Naive thymus-derived CD8-positive, alpha-beta T cell (primary cell): Measurements from ENCODE around the gene CTXN1. TPM values are rescaled to one million over a fixed set of nuclear protein-coding genes. Genes with fewer than 3 reads are reported as not detected.
"Not testable (repeated sequence)": the region's sequence is repeated elsewhere in the genome, so short reads cannot be mapped to it uniquely, and the experiment has no call there.

Source experiments
- ATAC-seq, 2 donors: fragments of 150-1000 bp; cut with Tn5 transposase in 1 of 2; sonication (Bioruptor Pico), chemical (Tn5 transposase) in 1 of 2; 1 replicate in 1 of 2; 2 replicates in 1 of 2; pipeline ENCODE4 v1.10.0; 2021; ENCODE audit warnings: mild to moderate bottlenecking in 2 of 2, moderate library complexity in 2 of 2
- POLR2A ChIA-PET: fragments of 350-600 bp; sonication (Branson Sonifier 250); formaldehyde crosslinking; loops from one replicate; lab custom pipeline; 2021; ENCODE audit warnings: antibody characterized with exemption; lab: Charles Lee
- DNase-seq, 10 donors: peaks; one replicate each; pipeline versions ENCODE4 v3.0.0 to v3.0.0-alpha.2; 2020 to 2022
- H3K27ac Mint-ChIP-seq, 10 donors: one replicate each; pipeline ENCODE4 v1.8.0; 2020 to 2022; ENCODE audit warnings: mild to moderate bottlenecking in 10 of 10, mixed read lengths in 10 of 10, moderate library complexity in 4 of 10, inconsistent platforms in 1 of 10
- H3K27me3 Mint-ChIP-seq, 5 donors: one replicate each; pipeline ENCODE4 v1.8.0; 2021 to 2022; ENCODE audit warnings: mixed read lengths in 5 of 5
- H3K36me3 Mint-ChIP-seq, 3 donors: one replicate each; pipeline ENCODE4 v1.8.0; 2020 to 2022; ENCODE audit warnings: mixed read lengths in 3 of 3, mild to moderate bottlenecking in 2 of 3, inconsistent platforms in 1 of 3
- H3K4me1 Mint-ChIP-seq, 4 donors: one replicate each; pipeline ENCODE4 v1.8.0; 2021 to 2022; ENCODE audit warnings: mixed read lengths in 4 of 4
- H3K4me3 Mint-ChIP-seq, 10 donors: one replicate each; pipeline ENCODE4 v1.8.0; 2020 to 2022; ENCODE audit warnings: mild to moderate bottlenecking in 10 of 10, mixed read lengths in 10 of 10, moderate library complexity in 6 of 10, inconsistent platforms in 1 of 10
- H3K9me3 Mint-ChIP-seq, 9 donors: one replicate each; pipeline ENCODE4 v1.8.0; 2020 to 2022; ENCODE audit warnings: mixed read lengths in 9 of 9, mild to moderate bottlenecking in 3 of 9, inconsistent platforms in 1 of 9, moderate library complexity in 1 of 9
- polyA plus RNA-seq, 3 donors: library from polyadenylated mRNA; unstranded; fragments of 300-500 nt; fragmentation: Illumina TruSeq; gene quantifications; one replicate each; pipeline ENCODE4 v1.2.3, GENCODE V29; 2021
- total RNA-seq, 8 experiments: library from RNA in 2 of 8; stranded (reverse) in 2 of 8; gene quantifications; one replicate each; pipeline ENCODE4 v1.2.3 and lab custom pipeline; 2021 to 2026

CTXN1 gene
- total and polyA plus RNA-seq, 5 experiments from 2014 or later, result not detected

DNA sequence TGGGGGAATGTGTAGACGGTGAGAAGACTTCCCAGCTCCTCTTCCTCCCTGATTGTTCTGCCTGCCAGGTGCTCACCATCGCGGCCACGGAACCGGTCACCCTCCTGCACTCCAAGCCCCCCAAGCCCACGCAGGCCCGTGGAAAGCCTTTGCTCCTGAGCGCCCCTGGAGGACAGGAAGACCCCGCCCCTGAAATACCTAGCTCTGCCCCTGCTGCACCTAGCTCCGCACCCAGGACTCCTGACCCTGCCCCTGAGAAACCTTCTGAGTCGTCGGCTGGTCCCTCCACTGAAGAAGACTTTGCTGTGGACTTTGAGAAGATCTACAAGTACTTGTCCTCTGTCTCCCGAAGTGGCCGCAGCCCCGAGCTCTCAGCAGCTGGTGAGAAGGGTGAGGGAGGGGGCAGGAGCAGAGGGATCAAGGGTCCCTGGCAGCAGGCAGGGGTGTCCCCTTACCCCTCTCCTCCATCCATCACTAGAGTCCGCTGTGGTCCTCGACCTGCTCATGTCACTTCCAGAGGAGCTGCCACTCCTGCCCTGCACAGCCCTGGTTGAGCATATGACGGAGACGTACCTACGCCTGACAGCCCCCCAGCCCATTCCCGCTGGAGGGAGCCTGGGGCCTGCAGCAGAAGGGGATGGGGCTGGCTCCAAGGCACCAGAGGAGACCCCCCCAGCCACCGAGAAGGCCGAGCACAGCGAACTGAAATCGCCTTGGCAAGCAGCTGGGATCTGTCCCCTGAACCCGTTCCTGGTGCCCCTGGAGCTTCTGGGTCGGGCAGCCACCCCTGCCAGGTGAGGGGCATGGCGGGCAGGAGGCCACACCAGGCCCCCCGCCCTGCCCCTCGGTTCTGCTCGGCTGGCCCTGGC lies 3.7 kb downstream of the CTXN1 start:
- H3K4me3 Mint-ChIP-seq, result peak overlapping the region in 8 of 10 donors; percentile 32 to 60 (median 50)
- POLR2A ChIA-PET, result interaction anchor here (2.3 to 7.5 kb wide), 3 partner anchors 19 to 53 kb away, joined by 6 to 69 read pairs (median 66); partner anchors contain the start of genes MAP2K7 and TIMM44

DNA sequence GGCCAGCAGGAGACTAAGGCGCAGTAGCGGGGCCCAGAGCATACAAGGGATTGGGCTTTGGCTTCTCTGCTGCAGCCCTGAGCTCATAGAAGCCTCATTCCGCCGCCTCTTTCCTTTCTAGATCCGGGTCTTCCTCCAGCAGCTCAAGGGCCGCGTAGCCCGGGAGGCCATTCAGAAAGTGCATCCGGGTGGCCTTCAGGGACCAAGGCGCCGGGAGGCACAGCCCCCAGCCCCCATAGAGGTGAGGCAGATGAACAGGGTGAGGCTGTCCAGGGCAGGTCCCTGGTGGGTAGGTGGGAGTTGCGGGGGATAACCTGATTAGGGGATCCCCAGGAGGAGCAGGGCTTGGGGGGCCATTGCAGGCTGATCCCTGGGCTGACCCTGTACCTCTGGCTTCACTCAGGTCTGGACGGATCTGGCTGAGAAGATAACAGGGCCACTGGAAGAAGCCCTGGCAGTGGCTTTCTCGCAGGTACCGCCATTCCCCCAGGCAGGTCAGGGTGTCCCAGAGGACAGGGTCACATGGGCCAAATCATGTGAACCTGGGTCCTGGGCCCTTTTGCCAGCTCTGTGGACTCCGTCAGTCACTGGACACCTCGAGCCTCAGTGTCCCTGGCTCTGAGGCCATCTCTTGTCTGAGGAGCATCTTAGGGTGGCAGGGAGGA lies 4.5 kb downstream of the CTXN1 start:
- peaks cover 7 to 23% (median 15%) of the 10 kb centered on the region in 5 donors for H3K27me3 Mint-ChIP-seq
- ATAC-seq (no peak), DNase-seq (no peak)
- H3K4me1 Mint-ChIP-seq, result peaks cover 21 to 45% (median 43%) of the 10 kb centered on the region in 4 donors
- peak overlapping the region in 9 of 10 donors; percentile 41 to 97 (median 93) for H3K27ac Mint-ChIP-seq
- H3K9me3 Mint-ChIP-seq, result peaks cover 0 to 2% (median 0%) of the 10 kb centered on the region in 9 donors
- H3K4me3 Mint-ChIP-seq, result peak overlapping the region; percentile 84 to 95 (median 92)
- peaks cover 0 to 14% (median 0%) of the 10 kb centered on the region in 3 donors for H3K36me3 Mint-ChIP-seq
- POLR2A ChIA-PET, result interaction anchor here (0.8 to 7.5 kb wide), 10 partner anchors 8 to 527 kb away, joined by 3 to 69 read pairs (median 6); partner anchors contain the start of genes MAP2K7 and TIMM44

More for the DNA sequence above, 3.7 kb downstream of the CTXN1 start:
- H3K27ac Mint-ChIP-seq, result peak overlapping the region in 2 of 10 donors; percentile 61 to 73
- no peak for ATAC-seq
- peaks cover 7 to 20% (median 12%) of the 10 kb centered on the region in 5 donors for H3K27me3 Mint-ChIP-seq
- peaks cover 0 to 2% (median 0%) of the 10 kb centered on the region in 9 donors for H3K9me3 Mint-ChIP-seq
- peaks cover 20 to 48% (median 42%) of the 10 kb centered on the region in 4 donors for H3K4me1 Mint-ChIP-seq
- DNase-seq, result no peak
- H3K36me3 Mint-ChIP-seq, result peaks cover 0 to 14% (median 0%) of the 10 kb centered on the region in 3 donors

DNA sequence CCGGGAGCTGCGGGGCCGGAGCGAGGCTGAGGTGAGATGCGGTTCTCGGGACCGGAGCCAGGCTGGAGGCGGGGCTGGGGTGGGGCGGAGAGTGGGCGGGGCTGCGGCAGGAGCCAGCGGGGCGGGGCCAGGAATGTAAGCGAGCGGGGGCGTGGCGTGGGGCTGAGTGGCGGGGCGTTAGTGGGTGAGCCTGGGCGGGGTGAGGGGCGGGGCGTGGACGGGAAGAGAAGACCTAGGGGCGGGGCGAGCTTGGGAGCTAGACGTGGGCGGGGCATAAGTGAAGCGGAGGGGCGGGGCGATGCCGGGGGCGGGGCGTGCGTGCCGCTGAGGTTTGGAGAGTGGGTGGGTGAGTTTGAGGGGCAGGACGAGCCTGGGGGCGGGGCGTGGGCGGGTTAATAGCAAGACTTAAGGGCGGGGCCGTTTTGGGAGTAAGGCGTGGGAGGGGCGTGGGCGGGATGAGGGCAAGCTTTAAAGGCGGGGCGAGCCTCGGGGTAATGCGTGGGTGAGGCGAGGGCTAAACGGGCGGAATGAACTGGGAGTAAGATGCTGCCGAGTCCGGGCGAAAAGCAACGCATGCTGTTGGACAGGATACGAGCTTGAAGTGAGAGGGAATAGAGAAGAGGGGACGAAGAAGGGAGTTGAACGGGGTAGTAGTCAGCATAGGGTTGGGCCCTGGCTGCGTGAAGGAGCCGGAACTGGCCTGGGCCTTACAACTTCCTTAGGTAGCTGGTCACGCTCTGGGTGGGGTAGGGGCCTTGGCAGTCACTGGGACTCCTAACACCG lies 5.2 kb downstream of the CTXN1 start:
- H3K27me3 Mint-ChIP-seq, result peaks cover 7 to 27% (median 15%) of the 10 kb centered on the region in 5 donors
- H3K4me3 Mint-ChIP-seq, result peak overlapping the region; percentile 84 to 95 (median 92)
- POLR2A ChIA-PET, result interaction anchor here (0.6 to 7.5 kb wide), 21 partner anchors 9 to 572 kb away, joined by 3 to 69 read pairs (median 4); partner anchors contain the start of genes ARHGEF18, ELAVL1, MAP2K7 and NDUFA7
- H3K27ac Mint-ChIP-seq, result peak overlapping the region; percentile 41 to 97 (median 92)
- ATAC-seq, result peak; percentile 50 to 61
- peak in 9 of 10 donors; percentile 95 to 100 (median 99) for DNase-seq
- peaks cover 0 to 14% (median 0%) of the 10 kb centered on the region in 3 donors for H3K36me3 Mint-ChIP-seq
- H3K4me1 Mint-ChIP-seq, result peaks cover 21 to 46% (median 44%) of the 10 kb centered on the region in 4 donors
- H3K9me3 Mint-ChIP-seq, result peaks cover 0 to 2% (median 0%) of the 10 kb centered on the region in 9 donors

DNA sequence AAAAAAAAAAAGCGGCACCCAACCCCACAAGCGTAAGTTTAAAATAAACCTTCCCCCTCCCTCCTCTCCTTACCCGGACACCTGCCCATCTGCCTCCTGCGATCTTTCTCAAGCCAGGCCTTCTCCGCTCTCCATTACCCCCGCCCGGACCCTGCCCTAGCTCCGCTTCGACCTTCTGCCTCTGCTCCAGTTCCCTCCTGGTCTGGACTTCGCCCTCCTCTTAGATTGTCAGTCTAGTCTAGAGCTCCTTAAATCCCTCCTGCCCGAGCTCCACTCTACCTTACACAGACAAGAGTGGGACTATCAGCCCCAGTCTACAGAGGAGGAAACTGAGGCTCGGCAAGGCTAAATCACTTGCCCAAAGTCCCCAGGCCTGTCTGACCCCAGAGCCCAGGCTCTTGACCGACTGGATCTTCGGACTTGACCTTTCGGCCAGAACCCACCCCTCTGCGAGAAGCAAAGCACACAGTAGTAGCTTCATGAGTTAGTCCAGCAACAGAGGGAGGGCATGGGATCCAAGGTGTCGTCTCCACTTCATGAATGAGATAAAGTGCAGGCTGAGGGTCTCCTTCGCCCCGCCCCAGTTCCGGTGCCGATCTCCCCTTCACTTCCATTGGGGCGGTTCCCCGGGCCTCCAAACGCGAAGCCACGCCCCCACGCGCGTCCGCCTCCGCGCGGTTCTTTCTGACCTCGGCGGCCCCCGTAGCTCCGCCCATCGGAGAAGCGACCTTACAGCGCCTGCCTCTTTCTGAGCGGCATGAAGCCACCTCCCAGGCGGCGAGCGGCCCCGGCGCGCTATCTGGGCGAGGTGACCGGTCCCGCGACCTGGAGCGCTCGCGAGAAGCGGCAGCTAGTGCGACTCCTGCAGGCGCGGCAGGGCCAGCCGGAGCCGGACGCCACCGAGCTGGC lies 6.1 kb downstream of the CTXN1 start, which contains the start of gene SNAPC2:
Gene SNAPC2, plus strand, starts transcription at position 729 of the 909 bp plus-strand sequence. Its CDS starts 29 bp downstream, at position 758.
- ATAC-seq (peak; percentile 70 to 73), DNase-seq (peak; percentile 92 to 100 (median 97))
- Mint-ChIP-seq H3K27ac (peak within 1 kb of the TSS; percentile 41 to 97 (median 92)), H3K4me1 (peaks cover 19 to 50% (median 47%) of the 10 kb centered on the region in 4 donors), H3K27me3 (peaks cover 11 to 33% (median 18%) of the 10 kb centered on the region in 5 donors), H3K36me3 (peaks cover 0 to 14% (median 0%) of the 10 kb centered on the region in 3 donors), H3K9me3 (peaks cover 0 to 2% (median 0%) of the 10 kb centered on the region in 9 donors), H3K4me3 (peak within 1 kb of the TSS; percentile 84 to 95 (median 92))
- POLR2A ChIA-PET, result interaction anchor here (0.7 to 7.5 kb wide), 21 partner anchors 9 to 571 kb away, joined by 3 to 69 read pairs (median 4); partner anchors contain the start of genes ARHGEF18, ELAVL1, MAP2K7 and NDUFA7

DNA sequence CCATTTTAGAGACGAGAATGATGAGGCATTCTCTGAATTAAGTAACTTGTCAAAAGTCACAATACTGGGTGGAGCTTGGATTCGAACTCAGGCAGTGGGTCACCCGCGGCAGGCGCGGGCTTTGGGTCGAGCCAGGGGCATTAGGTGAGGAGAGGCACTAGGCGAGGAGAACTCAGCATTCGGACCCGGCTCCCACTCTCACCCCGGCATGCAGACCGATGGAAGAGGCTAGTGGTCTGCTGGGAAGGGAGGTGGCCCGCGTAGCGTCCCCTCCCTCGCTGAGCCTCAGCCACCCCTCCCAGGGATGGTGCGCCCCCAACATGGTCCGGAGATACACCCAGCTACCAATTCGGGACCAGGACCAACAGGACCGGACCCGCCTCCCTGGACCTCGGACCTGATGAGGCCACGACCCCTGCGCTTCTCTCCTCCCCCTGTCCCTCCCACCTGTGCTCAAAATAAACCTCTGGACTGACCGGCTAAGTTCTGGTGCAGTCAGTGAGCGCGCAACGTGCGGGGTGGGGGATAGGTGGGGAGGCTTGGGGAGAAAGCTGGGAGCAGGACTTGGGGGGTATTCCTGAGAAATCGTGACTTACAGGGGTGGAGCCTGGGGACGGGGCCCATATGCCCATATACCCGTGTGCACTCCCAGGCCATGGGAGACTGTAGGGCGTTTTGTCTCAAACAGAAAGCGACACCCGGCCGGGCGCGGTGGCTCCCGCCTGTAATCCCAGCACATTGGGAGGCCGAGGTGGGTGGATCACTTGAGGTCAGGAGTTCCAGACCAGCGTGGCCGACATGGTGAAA lies 7.1 kb downstream of the CTXN1 start:
- H3K27ac Mint-ChIP-seq, result peak overlapping the region in 2 of 10 donors; percentile 33 to 58

GRCh38 chr19:7918062-7918614 lies 7.8 kb downstream of the CTXN1 start:
- POLR2A ChIA-PET, result interaction anchor here (0.6 to 7.5 kb wide), 4 partner anchors 10 to 298 kb away, joined by 6 to 69 read pairs (median 36); partner anchors contain the start of genes MAP2K7 and TIMM44
- Mint-ChIP-seq H3K4me3 (peak overlapping the region; percentile 39 to 65 (median 56)), H3K27ac (peak overlapping the region in 5 of 10 donors; percentile 20 to 73 (median 43)), H3K36me3 (peaks cover 0 to 20% (median under 1%) of the 10 kb centered on the region in 3 donors), H3K27me3 (peaks cover 11 to 39% (median 18%) of the 10 kb centered on the region in 5 donors), H3K4me1 (peaks cover 18 to 48% (median 43%) of the 10 kb centered on the region in 4 donors)
- not testable (repeated sequence) for ATAC-seq, H3K9me3 Mint-ChIP-seq, DNase-seq

More for the DNA sequence above, 7.1 kb downstream of the CTXN1 start:
- ATAC-seq, result no peak
- H3K4me3 Mint-ChIP-seq, result peak overlapping the region in 8 of 10 donors; percentile 60 to 95 (median 86)
- H3K4me1 Mint-ChIP-seq, result peaks cover 18 to 50% (median 46%) of the 10 kb centered on the region in 4 donors
- POLR2A ChIA-PET, result interaction anchor here (0.7 to 7.5 kb wide), 6 partner anchors 10 to 56 kb away, joined by 3 to 69 read pairs (median 21); partner anchors contain the start of genes MAP2K7 and TIMM44
- H3K27me3 Mint-ChIP-seq, result peaks cover 11 to 39% (median 18%) of the 10 kb centered on the region in 5 donors
- no peak for DNase-seq
- H3K36me3 Mint-ChIP-seq, result peaks cover 0 to 18% (median 0%) of the 10 kb centered on the region in 3 donors
- no peaks in the 10 kb centered on the region for H3K9me3 Mint-ChIP-seq

DNA sequence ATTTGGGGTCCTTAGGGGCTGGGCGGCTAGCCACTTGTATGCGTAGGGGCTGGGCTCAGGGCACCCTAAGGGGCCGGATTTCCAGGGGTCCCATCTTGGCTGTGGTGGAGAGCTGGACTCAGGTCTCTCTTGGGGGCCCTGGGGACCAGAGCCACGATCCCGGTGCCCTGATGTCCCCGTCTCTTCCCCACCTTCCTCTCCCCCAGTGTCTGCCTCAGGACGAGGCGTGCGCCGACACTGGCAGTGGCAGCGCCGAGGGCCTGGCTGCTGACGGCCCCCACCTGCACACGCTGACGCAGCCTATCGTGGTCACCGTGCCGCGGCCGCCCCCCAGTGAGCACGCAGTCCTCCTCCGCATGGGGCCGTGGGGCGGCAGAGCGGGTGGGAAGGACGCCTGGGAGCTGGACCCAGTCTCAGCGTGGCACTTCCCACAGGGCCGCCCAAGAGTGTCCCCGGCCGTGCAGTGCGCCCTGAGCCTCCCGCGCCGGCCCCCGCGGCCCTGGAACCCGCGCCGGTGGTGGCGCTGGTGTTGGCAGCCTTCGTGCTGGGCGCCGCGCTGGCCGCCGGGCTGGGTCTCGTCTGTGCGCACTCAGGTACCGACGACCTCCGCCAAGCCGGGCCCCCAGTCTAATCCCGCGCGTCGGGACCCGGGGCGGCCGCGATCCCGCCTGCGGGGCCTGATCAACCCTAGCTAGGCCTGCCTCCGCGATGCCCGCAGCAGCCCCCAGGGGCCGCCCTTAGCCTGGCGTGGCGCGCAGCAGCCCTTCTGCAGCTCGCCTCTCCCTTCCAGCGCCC lies 8.5 kb downstream of the CTXN1 start:
- H3K4me1 Mint-ChIP-seq, result peaks cover 18 to 44% (median 41%) of the 10 kb centered on the region in 4 donors
- peak overlapping the region in 4 of 10 donors; percentile 43 to 73 (median 60) for H3K27ac Mint-ChIP-seq
- POLR2A ChIA-PET, result interaction anchor here (0.6 to 7.5 kb wide), 7 partner anchors 9 to 299 kb away, joined by 3 to 69 read pairs (median 6); partner anchors contain the start of genes MAP2K7 and TIMM44
- peaks cover 0 to 23% (median 4%) of the 10 kb centered on the region in 3 donors for H3K36me3 Mint-ChIP-seq
- ATAC-seq (peak; percentile 20 to 35), DNase-seq (peak in 6 of 10 donors; percentile 36 to 56 (median 53))
- no peaks in the 10 kb centered on the region for H3K9me3 Mint-ChIP-seq
- peaks cover 11 to 39% (median 18%) of the 10 kb centered on the region in 5 donors for H3K27me3 Mint-ChIP-seq
- peak overlapping the region; percentile 12 to 85 (median 79) for H3K4me3 Mint-ChIP-seq

DNA sequence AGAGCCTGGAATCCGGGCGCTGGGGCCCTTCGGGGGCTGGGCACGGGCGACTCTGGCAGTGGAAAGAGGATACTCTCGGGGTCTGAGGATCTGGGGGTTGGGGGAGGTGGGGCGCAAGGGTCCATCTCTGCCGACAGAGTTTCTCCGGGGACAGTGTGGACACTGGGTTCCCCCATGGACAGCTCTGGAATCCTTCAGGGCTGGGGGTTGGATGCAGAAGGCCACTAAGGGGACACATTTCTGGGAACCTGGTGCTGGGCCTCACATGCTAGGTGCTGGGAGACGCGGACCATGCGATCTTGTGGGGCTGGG lies 9.0 kb downstream of the CTXN1 start:
- Mint-ChIP-seq H3K9me3 (no peaks in the 10 kb centered on the region), H3K27me3 (peaks cover 11 to 39% (median 18%) of the 10 kb centered on the region in 5 donors), H3K4me3 (peak overlapping the region; percentile 62 to 85 (median 79)), H3K36me3 (peaks cover 0 to 20% (median 7%) of the 10 kb centered on the region in 3 donors), H3K27ac (peak overlapping the region in 1 of 10 donors; percentile 60), H3K4me1 (peaks cover 18 to 40% (median 36%) of the 10 kb centered on the region in 4 donors)
- POLR2A ChIA-PET, result interaction anchor here (0.7 to 7.5 kb wide), 5 partner anchors 8 to 52 kb away, joined by 3 to 66 read pairs (median 5); partner anchors contain the start of gene TIMM44
- DNase-seq (no peak), ATAC-seq (no peak)
